Liver (tissue), 3 donors: ENCODE data around the gene PIGV.
A peak's percentile ranks its signal among the peaks of the same experiment; 100 is the strongest.

Experiments
- EGR1 ChIP-seq, 2 donors: IDR thresholded peaks; 2 replicates each; pipeline ENCODE4 v1.6.1; 2016 to 2018; ENCODE audit warnings: antibody characterized with exemption in 2 of 2, low read depth in 2 of 2
- NR2F2 ChIP-seq: IDR thresholded peaks from 2 replicates; pipeline ENCODE4 v1.6.1; 2016; ENCODE audit warnings: antibody characterized with exemption
- REST ChIP-seq: IDR thresholded peaks from 2 replicates; pipeline ENCODE4 v1.6.1; 2016; ENCODE audit warnings: antibody characterized with exemption, mild to moderate bottlenecking
- SP1 ChIP-seq: IDR thresholded peaks from 2 replicates; pipeline ENCODE4 v1.6.1; 2018; ENCODE audit warnings: antibody characterized with exemption, mild to moderate bottlenecking
- TAF1 ChIP-seq: conservative IDR thresholded peaks from 2 replicates; pipeline ENCODE4 v1.6.1; 2016; ENCODE audit warnings: antibody characterized with exemption, mild to moderate bottlenecking
- YY1 ChIP-seq: IDR thresholded peaks from 2 replicates; pipeline ENCODE4 v1.6.1; 2016; ENCODE audit warnings: antibody characterized with exemption, mild to moderate bottlenecking
- ZBTB33 ChIP-seq: IDR thresholded peaks from 2 replicates; pipeline ENCODE4 v1.6.1; 2016; ENCODE audit warnings: antibody characterized with exemption
- TF ChIP-seq, protein P1 (sequence below): fragments of 150-350 bp; IDR thresholded peaks from 2 replicates; pipeline ENCODE4 v1.5.1; 2017; ENCODE audit warnings: improper control_type of control experiment, low read depth, low read length; ENCODE audit not compliant: missing input control
- donor health status: healthy.
- donor health status: healthy.

- TF ChIP-seq, protein P1, sequence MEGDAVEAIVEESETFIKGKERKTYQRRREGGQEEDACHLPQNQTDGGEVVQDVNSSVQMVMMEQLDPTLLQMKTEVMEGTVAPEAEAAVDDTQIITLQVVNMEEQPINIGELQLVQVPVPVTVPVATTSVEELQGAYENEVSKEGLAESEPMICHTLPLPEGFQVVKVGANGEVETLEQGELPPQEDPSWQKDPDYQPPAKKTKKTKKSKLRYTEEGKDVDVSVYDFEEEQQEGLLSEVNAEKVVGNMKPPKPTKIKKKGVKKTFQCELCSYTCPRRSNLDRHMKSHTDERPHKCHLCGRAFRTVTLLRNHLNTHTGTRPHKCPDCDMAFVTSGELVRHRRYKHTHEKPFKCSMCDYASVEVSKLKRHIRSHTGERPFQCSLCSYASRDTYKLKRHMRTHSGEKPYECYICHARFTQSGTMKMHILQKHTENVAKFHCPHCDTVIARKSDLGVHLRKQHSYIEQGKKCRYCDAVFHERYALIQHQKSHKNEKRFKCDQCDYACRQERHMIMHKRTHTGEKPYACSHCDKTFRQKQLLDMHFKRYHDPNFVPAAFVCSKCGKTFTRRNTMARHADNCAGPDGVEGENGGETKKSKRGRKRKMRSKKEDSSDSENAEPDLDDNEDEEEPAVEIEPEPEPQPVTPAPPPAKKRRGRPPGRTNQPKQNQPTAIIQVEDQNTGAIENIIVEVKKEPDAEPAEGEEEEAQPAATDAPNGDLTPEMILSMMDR, result no peak
- no peak for TF ChIP-seq ZBTB33
- TF ChIP-seq YY1, result no peak
- no peak for TF ChIP-seq SP1
- TF ChIP-seq EGR1 (IDR thresholded peaks at IDR 0.05; ENCODE audit: low read depth in 2 of 2), result no peak
- no peak for TF ChIP-seq NR2F2
- TF ChIP-seq REST, result peak; percentile 29
- TF ChIP-seq TAF1, result no peak
Observed at GRCh38 chr1:26771643-26772321, 16.0 kb upstream of the PIGV start.
